Lung (tissue), 12 donors: ENCODE results near the gene KRT71. TPM values are rescaled to one million over a fixed set of nuclear protein-coding genes. Genes with fewer than 3 reads are reported as not detected.
A peak's percentile ranks its signal among the peaks of the same experiment; 100 is the strongest.

Experiments used
- ATAC-seq: fragments of 200-7000 bp; cut with Tn5 transposase; one replicate; pipeline ENCODE4 v1.9.1; 2020; ENCODE audit warnings: moderate number of reproducible peaks; ENCODE audit not compliant: insufficient read depth, low FRiP score
- DNase-seq, 3 donors: peaks; one replicate each; pipeline ENCODE4 v3.0.0-alpha.2; 2013 to 2017
- H3K27ac ChIP-seq, 2 donors: one replicate each; pipeline ENCODE4 v1.5.1; 2013; ENCODE audit warnings: mild to moderate bottlenecking in 2 of 2, moderate library complexity in 2 of 2, control low read depth in 1 of 2, inconsistent platforms in 1 of 2, low read depth in 1 of 2, low read length in 1 of 2
- H3K27me3 ChIP-seq, 3 donors: one replicate each; pipeline ENCODE4 v1.5.1; 2013; ENCODE audit warnings: low read length in 2 of 3; ENCODE audit not compliant: control insufficient read depth in 3 of 3, insufficient read depth in 3 of 3
- H3K36me3 ChIP-seq, 4 donors: one replicate each; pipeline ENCODE4 v1.5.1; 2013; ENCODE audit warnings: low read length in 4 of 4, mild to moderate bottlenecking in 1 of 4, moderate library complexity in 1 of 4; ENCODE audit not compliant: control insufficient read depth in 4 of 4, insufficient read depth in 4 of 4
- H3K4me1 ChIP-seq, 5 donors: one replicate each; pipeline ENCODE4 v1.5.1; 2013; ENCODE audit warnings: low read length in 5 of 5, mild to moderate bottlenecking in 2 of 5, moderate library complexity in 1 of 5; ENCODE audit not compliant: control insufficient read depth in 5 of 5, insufficient read depth in 5 of 5
- H3K4me3 ChIP-seq: one replicate; pipeline ENCODE4 v1.5.1; 2013; ENCODE audit warnings: mild to moderate bottlenecking, control low read depth, moderate library complexity
- H3K9ac ChIP-seq, 2 donors: one replicate each; pipeline ENCODE4 v1.5.1; 2013; ENCODE audit warnings: low read length in 2 of 2, control low read depth in 1 of 2; ENCODE audit not compliant: insufficient read depth in 1 of 2
- H3K9me3 ChIP-seq, 4 donors: one replicate each; pipeline ENCODE4 v1.5.1; 2013; ENCODE audit warnings: low read length in 3 of 4, mild to moderate bottlenecking in 1 of 4, moderate library complexity in 1 of 4; ENCODE audit not compliant: control insufficient read depth in 4 of 4, insufficient read depth in 3 of 4
- WGBS, 2 donors: extraction: QIAGEN DNeasy Blood & Tissue Kit; methylation state at CpG; one replicate each; pipeline ENCODE4 v1.1.7; 2013; 5-methylcytosine and 5-hydroxymethylcytosine counted together
- polyA plus RNA-seq, 2 donors: library from polyadenylated mRNA; stranded (reverse); fragments of 200-250 nt; gene quantifications; one replicate each; pipeline ENCODE4 v1.2.1, GENCODE V29; 2013
- total RNA-seq, 2 donors: library from RNA; depleted of rRNA in 1 of 2; stranded (reverse); fragments of >200 nt in 1 of 2; gene quantifications; one replicate each; pipeline ENCODE4 v1.2.1, GENCODE V29; 2014 to 2021
- TF ChIP-seq, protein P1 (sequence below): IDR thresholded peaks from 2 replicates; pipeline ENCODE4 v1.5.1; 2012; ENCODE audit warnings: mild to moderate bottlenecking; ENCODE audit errors: control extremely low read depth, extremely low read depth
- donor health status: control.
- donor health status: control.
- donor health status: Bipolar disorder and iron deficiency.
- donor health status: healthy.
- donor health status: DM: yes; HTN: yes; CAD: no.

Gene KRT71
- total and polyA plus RNA-seq, 4 donors, result not detected

DNA sequence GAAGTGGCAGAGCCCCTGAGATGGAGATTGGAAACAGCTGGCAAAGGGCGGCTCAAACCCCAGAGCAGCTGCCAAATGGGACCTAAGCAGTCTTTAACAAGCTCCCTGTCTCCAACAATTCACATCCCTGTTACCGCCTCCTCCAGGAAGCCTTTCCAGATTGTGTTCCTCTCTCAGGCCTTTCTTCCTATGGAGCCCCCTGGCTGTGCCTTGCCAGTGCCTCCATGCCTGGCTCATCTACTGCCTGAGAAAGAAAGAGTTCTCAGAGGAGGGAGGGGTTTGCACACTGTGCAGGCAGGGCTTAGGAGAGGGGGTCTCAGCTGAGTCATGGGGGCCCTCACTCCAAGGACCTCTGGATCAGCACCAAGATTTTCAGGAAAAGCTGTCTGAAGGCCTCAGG, 29.5 kb upstream of the KRT71 start:
- ATAC-seq (no peak), DNase-seq (no peak)
- Histone ChIP-seq H3K9me3 (peaks cover 0 to 1% (median 0%) of the 10 kb centered on the region in 4 donors), H3K4me1 (no peaks in the 10 kb centered on the region), H3K27ac (no peak overlapping the region), H3K9ac (no peak overlapping the region), H3K27me3 (peaks cover 0 to 7% (median 0%) of the 10 kb centered on the region in 3 donors), H3K36me3 (no peaks in the 10 kb centered on the region), H3K4me3 (no peak overlapping the region)
- 49 to 73% methylated on average over 2 of the region's 2 CpGs for WGBS, 2 donors
- TF ChIP-seq, protein P1, sequence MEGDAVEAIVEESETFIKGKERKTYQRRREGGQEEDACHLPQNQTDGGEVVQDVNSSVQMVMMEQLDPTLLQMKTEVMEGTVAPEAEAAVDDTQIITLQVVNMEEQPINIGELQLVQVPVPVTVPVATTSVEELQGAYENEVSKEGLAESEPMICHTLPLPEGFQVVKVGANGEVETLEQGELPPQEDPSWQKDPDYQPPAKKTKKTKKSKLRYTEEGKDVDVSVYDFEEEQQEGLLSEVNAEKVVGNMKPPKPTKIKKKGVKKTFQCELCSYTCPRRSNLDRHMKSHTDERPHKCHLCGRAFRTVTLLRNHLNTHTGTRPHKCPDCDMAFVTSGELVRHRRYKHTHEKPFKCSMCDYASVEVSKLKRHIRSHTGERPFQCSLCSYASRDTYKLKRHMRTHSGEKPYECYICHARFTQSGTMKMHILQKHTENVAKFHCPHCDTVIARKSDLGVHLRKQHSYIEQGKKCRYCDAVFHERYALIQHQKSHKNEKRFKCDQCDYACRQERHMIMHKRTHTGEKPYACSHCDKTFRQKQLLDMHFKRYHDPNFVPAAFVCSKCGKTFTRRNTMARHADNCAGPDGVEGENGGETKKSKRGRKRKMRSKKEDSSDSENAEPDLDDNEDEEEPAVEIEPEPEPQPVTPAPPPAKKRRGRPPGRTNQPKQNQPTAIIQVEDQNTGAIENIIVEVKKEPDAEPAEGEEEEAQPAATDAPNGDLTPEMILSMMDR, result no peak

DNA sequence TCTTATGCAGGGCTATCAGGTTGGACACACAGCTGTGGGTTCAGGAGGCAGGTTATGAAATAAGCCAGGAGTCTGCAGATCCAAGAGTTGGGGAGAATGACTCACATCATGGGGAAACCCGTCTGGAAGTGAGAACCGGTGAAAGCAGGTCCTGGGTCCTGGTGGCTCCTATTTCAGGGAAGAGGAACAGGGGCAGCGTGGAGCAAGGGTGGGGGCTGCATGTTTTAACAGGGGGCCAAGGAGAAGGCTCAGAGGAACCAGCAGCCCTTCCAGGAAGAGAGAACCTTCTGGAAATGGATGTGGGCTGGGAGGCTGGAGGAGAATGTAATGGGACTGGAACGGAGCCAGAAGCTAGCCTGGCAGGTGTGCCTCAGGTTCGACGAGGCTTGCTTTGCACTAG, 28.5 kb upstream of the KRT71 start:
- Histone ChIP-seq H3K36me3 (no peaks in the 10 kb centered on the region), H3K4me3 (no peak overlapping the region), H3K4me1 (no peaks in the 10 kb centered on the region), H3K9me3 (peaks cover 0 to 1% (median 0%) of the 10 kb centered on the region in 4 donors), H3K9ac (no peak overlapping the region), H3K27ac (no peak overlapping the region), H3K27me3 (peaks cover 0 to 2% (median 0%) of the 10 kb centered on the region in 3 donors)
- no peak for DNase-seq
- no peak for ATAC-seq
- 65 to 77% methylated on average over 6 of the region's 6 CpGs for WGBS, 2 donors
- TF ChIP-seq, protein P1, result no peak

DNA sequence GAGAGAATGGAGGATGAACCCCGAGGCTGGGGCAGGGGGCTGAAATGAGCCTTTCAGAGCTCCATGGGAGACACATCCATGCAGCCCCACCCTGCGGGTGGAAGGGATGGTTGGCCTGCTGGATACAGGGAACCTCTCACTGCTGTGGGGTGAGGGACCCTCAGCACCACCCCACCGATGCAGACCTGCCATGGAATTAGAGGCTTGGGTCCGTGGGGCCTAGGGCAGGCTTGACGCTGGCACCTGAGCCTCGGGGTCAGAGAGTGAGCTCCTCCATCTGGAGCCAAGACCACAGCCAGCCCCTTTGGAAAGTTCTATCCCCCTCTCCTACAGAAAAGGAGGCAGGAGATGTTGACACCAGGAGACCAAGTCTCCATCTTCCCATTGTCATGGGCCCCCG, 28.1 kb upstream of the KRT71 start:
- peaks cover 0 to 1% (median 0%) of the 10 kb centered on the region in 4 donors for H3K9me3 ChIP-seq
- no peaks in the 10 kb centered on the region for H3K36me3 ChIP-seq
- no peak for ATAC-seq
- H3K4me1 ChIP-seq, result no peaks in the 10 kb centered on the region
- peak in 1 of 3 donors; percentile 4 for DNase-seq
- no peak overlapping the region for H3K27ac ChIP-seq
- WGBS, 2 donors, result 79 to 85% methylated on average over 7 of the region's 7 CpGs
- no peak overlapping the region for H3K4me3 ChIP-seq
- H3K9ac ChIP-seq, result no peak overlapping the region
- TF ChIP-seq, protein P1, result no peak
- no peaks in the 10 kb centered on the region for H3K27me3 ChIP-seq

DNA sequence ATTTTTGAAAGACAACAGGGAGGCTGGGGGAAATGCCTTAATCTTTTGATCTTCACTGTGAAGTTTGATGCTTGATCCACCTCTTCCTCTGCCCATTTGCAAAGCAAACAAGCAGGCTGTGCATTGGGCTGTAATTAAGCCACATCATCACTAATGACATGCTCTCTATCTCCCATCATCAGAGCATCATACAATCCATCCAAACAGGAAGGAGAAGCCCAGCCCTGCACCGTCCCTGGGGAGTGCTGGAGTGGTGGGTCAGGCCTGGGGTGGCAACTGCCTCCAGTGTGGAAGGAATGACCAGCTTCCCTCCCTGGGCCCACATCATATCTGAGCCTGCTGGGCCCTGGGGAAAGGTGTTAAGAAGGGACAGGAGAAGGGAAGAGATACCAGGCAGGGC, 27.6 kb upstream of the KRT71 start:
- WGBS, 2 donors, result 62 to 68% methylated on average over 1 of the region's 1 CpG
- Histone ChIP-seq H3K27me3 (no peaks in the 10 kb centered on the region), H3K9ac (no peak overlapping the region), H3K9me3 (no peaks in the 10 kb centered on the region), H3K27ac (no peak overlapping the region), H3K4me1 (no peaks in the 10 kb centered on the region), H3K36me3 (no peaks in the 10 kb centered on the region), H3K4me3 (no peak overlapping the region)
- DNase-seq, result peak in 1 of 3 donors; percentile 1
- TF ChIP-seq, protein P1, result no peak
- no peak for ATAC-seq
